HepG2 (cell line): ENCODE results near the gene WNK2. TPM values are rescaled to one million over a fixed set of nuclear protein-coding genes. Genes with fewer than 3 reads are reported as not detected.

Experiments
- ATAC-seq: fragments of 200-7000 bp; cut with Tn5 transposase; 3 replicates; pipeline ENCODE4 v1.9.1; 2020; ENCODE audit warnings: mild to moderate bottlenecking, moderate library complexity
- BruUV-seq: library from RNA; stranded (reverse); fragments of 400-500 nt; replicated peaks from 2 replicates; lab custom pipeline; 2021; lab: Mats Ljungman, UMichigan
- CTCF ChIA-PET: fragments of 300-600 bp; formaldehyde crosslinking; extraction: SDS; loops from one replicate; lab custom pipeline; 2021; ENCODE audit warnings: low total read pairs, inconsistent platforms, low intra/inter-chr PET ratio; lab: Yijun Ruan, JAX
- POLR2A ChIA-PET: fragments of 350-600 bp; sonication (Branson Sonifier 250); formaldehyde crosslinking; loops from one replicate; lab custom pipeline; 2020; ENCODE audit warnings: antibody characterized with exemption, inconsistent platforms; lab: Yijun Ruan, JAX
- DNase-seq: peaks from one replicate; pipeline ENCODE4 v3.0.0-alpha.2; 2015; ENCODE audit warnings: low spot score
- FAIRE-seq: peaks from 3 replicates; lab custom pipeline; 2011; peaks lifted over from hg19 to GRCh38; lab: Jason Lieb, UNC
- H2AFZ ChIP-seq: one replicate; pipeline ENCODE4 v1.6.1; 2011; ENCODE audit warnings: low read length, inconsistent platforms
- H3K27ac ChIP-seq: fragments of 300-600 bp; 3 replicates; pipeline ENCODE4 v1.8.0; 2011; ENCODE audit warnings: mixed run types, mild to moderate bottlenecking, mixed read lengths, low read length, inconsistent platforms; ENCODE audit not compliant: insufficient read depth; ENCODE audit errors: extremely low read length
- H3K27me3 ChIP-seq, 2 experiments: fragments of 200-600 bp in 1 of 2; 2 replicates in 1 of 2; 3 replicates in 1 of 2; pipeline versions ENCODE4 v1.6.0 to v1.8.0; 2011; ENCODE audit warnings: low read length in 2 of 2, mild to moderate bottlenecking in 2 of 2, moderate library complexity in 2 of 2, inconsistent platforms in 1 of 2; ENCODE audit not compliant: insufficient read depth in 2 of 2, control insufficient read depth in 1 of 2
- H3K36me3 ChIP-seq, 2 experiments: fragments of 200-600 bp in 1 of 2; replicated peaks in 1 of 2; 2 replicates in 1 of 2; 3 replicates in 1 of 2; pipeline versions ENCODE4 v1.5.1 to v1.8.0; 2011; ENCODE audit warnings: low read length in 2 of 2, inconsistent platforms in 1 of 2; ENCODE audit not compliant: insufficient read depth in 2 of 2, control insufficient read depth in 1 of 2
- H3K4me1 ChIP-seq: 2 replicates; pipeline ENCODE4 v1.5.1; 2012; ENCODE audit warnings: low read length, inconsistent platforms; ENCODE audit not compliant: insufficient read depth
- H3K4me2 ChIP-seq: 2 replicates; pipeline ENCODE4 v1.6.0; 2011; ENCODE audit warnings: low read depth, low read length, inconsistent platforms
- H3K4me3 ChIP-seq, 3 experiments: fragments of 200-600 bp in 1 of 3; sonication (generic), shearing (Covaris generic) in 1 of 3; replicated peaks in 1 of 3; 2 replicates each; pipeline ENCODE4 v1.5.1; 2011 to 2016; ENCODE audit warnings: low read length in 3 of 3, inconsistent platforms in 2 of 3, low read depth in 2 of 3, mild to moderate bottlenecking in 2 of 3, control low read depth in 1 of 3, mixed read lengths in 1 of 3; ENCODE audit not compliant: insufficient read depth in 1 of 3
- H3K79me2 ChIP-seq: one replicate; pipeline ENCODE4 v1.6.1; 2011; ENCODE audit warnings: low read length, inconsistent platforms; ENCODE audit not compliant: insufficient read depth
- H3K9ac ChIP-seq: 2 replicates; pipeline ENCODE4 v1.6.0; 2011; ENCODE audit warnings: mild to moderate bottlenecking, low read depth, low read length, inconsistent platforms; ENCODE audit not compliant: insufficient read depth
- H3K9me3 ChIP-seq: 2 replicates; pipeline ENCODE4 v1.5.1; 2012; ENCODE audit warnings: mild to moderate bottlenecking, low read length
- H4K20me1 ChIP-seq: 2 replicates; pipeline ENCODE4 v1.6.0; 2011; ENCODE audit warnings: inconsistent platforms, mild to moderate bottlenecking, low read length, moderate library complexity; ENCODE audit not compliant: insufficient read depth
- ETV5 ChIP-seq: IDR thresholded peaks from 2 replicates; pipeline ENCODE4 v1.6.1; 2018; ENCODE audit warnings: missing biosample characterization, missing genetic modification reagents, inconsistent platforms, borderline replicate concordance
- GATAD2A ChIP-seq: IDR thresholded peaks from 2 replicates; pipeline ENCODE4 v1.6.1; 2016
- HNF4A ChIP-seq: sonication (generic); formaldehyde crosslinking; IDR thresholded peaks from 2 replicates; pipeline ENCODE4 v1.4.0; 2020; ENCODE audit warnings: missing genetic modification reagents
- KAT8 ChIP-seq: IDR thresholded peaks from 2 replicates; pipeline ENCODE4 v1.6.1; 2016; ENCODE audit warnings: missing genetic modification reagents, missing compliant biosample characterization
- MATR3 ChIP-seq: sonication (generic); formaldehyde crosslinking; IDR thresholded peaks from 2 replicates; pipeline ENCODE4 v1.4.0; 2020; ENCODE audit warnings: missing genetic modification reagents
- NR0B2 ChIP-seq: sonication (generic); formaldehyde crosslinking; IDR thresholded peaks from 2 replicates; pipeline ENCODE4 v1.4.0; 2020; ENCODE audit warnings: mild to moderate bottlenecking, missing genetic modification reagents
- POGZ ChIP-seq: sonication (generic); formaldehyde crosslinking; IDR thresholded peaks from 2 replicates; pipeline ENCODE4 v1.4.0; 2020; ENCODE audit warnings: mild to moderate bottlenecking, missing genetic modification reagents
- PPARG ChIP-seq: conservative IDR thresholded peaks from 2 replicates; pipeline ENCODE4 v1.6.1; 2016; ENCODE audit warnings: missing biosample characterization, missing genetic modification reagents
- ZFX ChIP-seq: sonication (generic); formaldehyde crosslinking; IDR thresholded peaks from 2 replicates; pipeline ENCODE4 v1.4.0; 2020; ENCODE audit warnings: mild to moderate bottlenecking, low read depth, missing genetic modification reagents, moderate library complexity
- ZNF207 ChIP-seq: fragments of 450-650 bp; IDR thresholded peaks from 2 replicates; pipeline ENCODE4 v1.6.1; 2016; ENCODE audit warnings: antibody characterized with exemption, borderline replicate concordance
- ZNF598 ChIP-seq: sonication (generic); formaldehyde crosslinking; IDR thresholded peaks from 2 replicates; pipeline ENCODE4 v1.5.1; 2020; ENCODE audit warnings: mild to moderate bottlenecking, missing genetic modification reagents, borderline replicate concordance
- ZNF629 ChIP-seq: sonication (generic); formaldehyde crosslinking; conservative IDR thresholded peaks from 2 replicates; pipeline ENCODE4 v1.5.0; 2020; ENCODE audit warnings: missing genetic modification reagents
- ZSCAN30 ChIP-seq: sonication (generic); formaldehyde crosslinking; IDR thresholded peaks from 2 replicates; pipeline ENCODE4 v1.5.0; 2020; ENCODE audit warnings: mild to moderate bottlenecking, missing genetic modification reagents
- WGBS: methylation state at CpG from one replicate; pipeline ENCODE4 v1.1.6; 2017; ENCODE audit warnings: low lambda C conversion rate; 5-methylcytosine and 5-hydroxymethylcytosine counted together
- in situ Hi-C: cut with HindIII; loops from 2 replicates; pipeline ENCODE4 v1.10.0; 2017; ENCODE audit warnings: low pct_unique_long_range_greater_than_20kb; ENCODE audit not compliant: extremely low pct_ligation_motif_present
- intact Hi-C: fragments of 100-400 bp; cut with micrococcal nuclease; formaldehyde crosslinking; loops from one replicate; pipeline ENCODE4 v1.10.0; 2022; ENCODE audit not compliant: unreplicated experiment
- polyA plus RNA-seq, 8 experiments: library from polyadenylated mRNA; depleted of rRNA in 3 of 8; stranded (reverse) in 7 of 8; unstranded in 1 of 8; fragments of >200 nt; fragmentation: Illumina TruSeq in 4 of 8; extraction: Trizol in 4 of 8; gene quantifications; 2 replicates each; pipeline versions ENCODE4 v1.2.1 to v1.2.3, GENCODE V29; 2011 to 2016; ENCODE audit warnings: low read depth in 4 of 8, missing spikeins in 1 of 8, mixed read lengths in 1 of 8; ENCODE audit not compliant: insufficient read depth in 1 of 8
- total RNA-seq, 5 experiments: library from RNA; depleted of rRNA; stranded (reverse); fragments of >200 nt; fragmentation: Illumina TruSeq; extraction: Trizol; gene quantifications; 2 replicates each; pipeline ENCODE4 v1.2.3, GENCODE V29; 2016; ENCODE audit warnings: low read depth in 1 of 5
- TF ChIP-seq, protein P1 (sequence below): IDR thresholded peaks from 2 replicates; pipeline ENCODE4 v1.6.1; 2016; ENCODE audit warnings: low read depth, borderline replicate concordance

Gene WNK2
- total and polyA plus RNA-seq, 2 of the 13 experiments (the other 11 are each of a cell fraction or from before 2014, with no cell fraction given), result 10.5 to 12.0 TPM

DNA sequence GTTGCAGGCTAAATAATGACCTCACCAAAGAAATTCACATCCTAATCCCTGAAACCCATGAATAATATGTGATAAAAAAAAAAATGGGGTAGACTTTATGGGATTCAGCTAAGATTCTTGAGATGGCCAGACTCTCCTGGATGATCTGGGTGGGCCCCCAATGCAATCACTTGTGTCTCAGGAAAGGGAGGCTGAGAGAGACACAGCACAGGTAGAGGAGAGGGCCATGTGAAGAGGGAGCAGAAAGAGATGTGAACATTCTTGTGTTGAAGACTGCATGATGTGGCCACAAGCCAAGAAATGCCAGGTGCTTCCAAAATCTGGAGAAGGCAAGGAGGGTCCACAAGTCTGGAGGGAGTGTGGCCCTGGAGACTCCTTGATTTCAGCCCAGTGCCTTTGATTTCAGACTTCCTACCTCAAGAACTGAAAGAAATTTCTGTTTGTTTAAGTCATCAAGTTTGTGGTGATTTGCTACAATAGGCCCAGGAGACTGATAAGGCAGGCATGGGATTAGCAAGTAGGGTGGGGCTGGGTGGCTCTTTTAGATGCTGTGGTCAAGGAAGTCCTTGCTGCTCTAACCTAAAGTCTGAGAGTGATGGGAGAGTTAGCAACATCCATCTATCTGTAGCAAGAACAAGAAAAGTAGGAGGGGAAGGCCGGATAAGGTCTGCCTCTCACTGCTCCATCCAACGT lies 180.9 kb downstream of the WNK2 start:
- no peak for FAIRE-seq
- ATAC-seq, result no peak
- H4K20me1 ChIP-seq, result no peaks in the 10 kb centered on the region
- WGBS, result 48% methylated on average over 2 of the region's 2 CpGs
- intact Hi-C loops (no loop called here), in situ Hi-C loops (no loop called here)
- no peak overlapping the region for H3K4me3 ChIP-seq
- peaks cover 19% of the 10 kb centered on the region for H3K9me3 ChIP-seq
- H3K4me1 ChIP-seq, result no peaks in the 10 kb centered on the region
- no peak for DNase-seq
- no peaks in the 10 kb centered on the region; a peak in 2 of 5 replicates for H3K27me3 ChIP-seq
- H3K79me2 ChIP-seq, result no peaks in the 10 kb centered on the region
- no TSS peak for BruUV-seq
- ChIA-PET CTCF (no interaction called here), POLR2A (no interaction called here)
- no peak overlapping the region for H3K4me2 ChIP-seq
- H3K9ac ChIP-seq, result no peak overlapping the region
- TF ChIP-seq NR0B2, result no peak
- TF ChIP-seq GATAD2A (CRISPR knock-in tag), result no peak
- no peak for TF ChIP-seq ZNF629
- no peak for TF ChIP-seq ZFX (CRISPR knock-in tag)
- TF ChIP-seq PPARG (CRISPR knock-in tag), result no peak
- no peak for TF ChIP-seq POGZ
- TF ChIP-seq, protein P1, sequence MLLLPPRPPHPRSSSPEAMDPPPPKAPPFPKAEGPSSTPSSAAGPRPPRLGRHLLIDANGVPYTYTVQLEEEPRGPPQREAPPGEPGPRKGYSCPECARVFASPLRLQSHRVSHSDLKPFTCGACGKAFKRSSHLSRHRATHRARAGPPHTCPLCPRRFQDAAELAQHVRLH (CRISPR knock-in tag), result no peak
- TF ChIP-seq ZNF598 (CRISPR knock-in tag), result no peak
- no peak for TF ChIP-seq ZSCAN30 (CRISPR knock-in tag)
- no peak for TF ChIP-seq HNF4A
- no peak for TF ChIP-seq KAT8
- TF ChIP-seq ETV5 (CRISPR knock-in tag), result no peak
- TF ChIP-seq MATR3 (CRISPR knock-in tag), result no peak
- no peak for TF ChIP-seq ZNF207
- H3K27ac ChIP-seq, result no peak overlapping the region
- no peak overlapping the region for H2AFZ ChIP-seq
- no peaks in the 10 kb centered on the region for H3K36me3 ChIP-seq
